ENCODE data around the gene IGSF6.
"Not testable (repeated sequence)": the region's sequence is repeated elsewhere in the genome, so short reads cannot be mapped to it uniquely, and the experiment has no call there.

The IGSF6 gene

GRCh38 chr16:21652453-21652852 lies at the start of gene IGSF6:
Gene IGSF6, minus strand, starts transcription at chr16:21652608. Its CDS starts 10 bp downstream, at chr16:21652598.
- no peak for DNase-seq (ENCODE audit: low read depth, low spot score)
- no peak within 1 kb of the TSS for H3K27ac ChIP-seq

- no peak overlapping the region for H3K27ac ChIP-seq
- no peak for DNase-seq (ENCODE audit: low read depth, low spot score)
These were observed 48.9 kb upstream of the IGSF6 start for GRCh38 chr16:21701271-21701670.

GRCh38 chr16:21698169-21699032 lies 46.0 kb upstream of the IGSF6 start:
- no peak for DNase-seq (ENCODE audit: low read depth, low spot score)

GRCh38 chr16:21697032-21697431 lies 44.6 kb upstream of the IGSF6 start:
- no peak for DNase-seq (ENCODE audit: low read depth, low spot score)
- no peak overlapping the region for H3K27ac ChIP-seq

More at GRCh38 chr16:21698169-21699032, 46.0 kb upstream of the IGSF6 start:
- H3K27ac ChIP-seq, result no peak overlapping the region

- DNase-seq (ENCODE audit: low read depth, low spot score), result no peak
- H3K27ac ChIP-seq, result no peak overlapping the region
These were observed 42.2 kb upstream of the IGSF6 start for GRCh38 chr16:21694609-21695008.

GRCh38 chr16:21690967-21691366 lies 38.6 kb upstream of the IGSF6 start:
- H3K27ac ChIP-seq; DNase-seq (ENCODE audit: low read depth, low spot score): not testable (repeated sequence)

GRCh38 chr16:21689107-21689506 lies 36.7 kb upstream of the IGSF6 start:
- no peak overlapping the region for H3K27ac ChIP-seq
- DNase-seq (ENCODE audit: low read depth, low spot score), result no peak

GRCh38 chr16:21685034-21685455 lies 32.6 kb upstream of the IGSF6 start:
- DNase-seq (ENCODE audit: low read depth, low spot score), result no peak

GRCh38 chr16:21684199-21684598 lies 31.8 kb upstream of the IGSF6 start:
- H3K27ac ChIP-seq, result no peak overlapping the region
- no peak for DNase-seq (ENCODE audit: low read depth, low spot score)

More at GRCh38 chr16:21685034-21685455, 32.6 kb upstream of the IGSF6 start:
- H3K27ac ChIP-seq, result no peak overlapping the region

- DNase-seq (ENCODE audit: low read depth, low spot score), result no peak
- H3K27ac ChIP-seq, result no peak overlapping the region
These were observed 30.8 kb upstream of the IGSF6 start for GRCh38 chr16:21683184-21683583.

- not testable (repeated sequence) for H3K27ac ChIP-seq; DNase-seq (ENCODE audit: low read depth, low spot score)
These were observed 28.3 kb upstream of the IGSF6 start for GRCh38 chr16:21680714-21681113.

- DNase-seq (ENCODE audit: low read depth, low spot score); H3K27ac ChIP-seq: not testable (repeated sequence)
These were observed 22.0 kb upstream of the IGSF6 start for GRCh38 chr16:21674456-21674855.

GRCh38 chr16:21673469-21673868 lies 21.1 kb upstream of the IGSF6 start:
- no peak for DNase-seq (ENCODE audit: low read depth, low spot score)
- no peak overlapping the region for H3K27ac ChIP-seq

- DNase-seq (ENCODE audit: low read depth, low spot score), result no peak
- no peak overlapping the region for H3K27ac ChIP-seq
These were observed 15.2 kb upstream of the IGSF6 start for GRCh38 chr16:21667575-21667974.

GRCh38 chr16:21666772-21667171 lies 14.4 kb upstream of the IGSF6 start:
- no peak for DNase-seq (ENCODE audit: low read depth, low spot score)

GRCh38 chr16:21664801-21665492 lies 12.5 kb upstream of the IGSF6 start:
- no peak for DNase-seq (ENCODE audit: low read depth, low spot score)

More at GRCh38 chr16:21666772-21667171, 14.4 kb upstream of the IGSF6 start:
- no peak overlapping the region for H3K27ac ChIP-seq

GRCh38 chr16:21663889-21664647 lies 11.7 kb upstream of the IGSF6 start, which contains the start of gene OTOA:
Gene OTOA, plus strand, starts transcription at chr16:21663968. Its CDS starts 14,547 bp downstream, at chr16:21678515.
- DNase-seq (ENCODE audit: low read depth, low spot score), result no peak
- no peak within 1 kb of the TSS for H3K27ac ChIP-seq

More at GRCh38 chr16:21664801-21665492, 12.5 kb upstream of the IGSF6 start:
- no peak overlapping the region for H3K27ac ChIP-seq

GRCh38 chr16:21659124-21659523 lies 6.7 kb upstream of the IGSF6 start:
- no peak overlapping the region for H3K27ac ChIP-seq
- no peak for DNase-seq (ENCODE audit: low read depth, low spot score)

- H3K27ac ChIP-seq, result no peak overlapping the region
- no peak for DNase-seq (ENCODE audit: low read depth, low spot score)
These were observed 4.7 kb upstream of the IGSF6 start for GRCh38 chr16:21656795-21657768.

All from epithelial cell of prostate (primary cell).